Frontal cortex (tissue), 1 donor: Measurements from ENCODE around the gene ELL. TPM values are rescaled to one million over a fixed set of nuclear protein-coding genes. Genes with fewer than 3 reads are reported as not detected.

Source experiments
- total RNA-seq: library from RNA; depleted of rRNA; stranded (reverse); fragments of >200 nt; gene quantifications from one replicate; pipeline ENCODE4 v1.2.3, GENCODE V29; 2014

Gene ELL
- total RNA-seq, 1 donor from 2014 or later: 7.7 TPM

Other genes starting within 250 kb of the ELL start
- gene IQCN, start 247.6 kb downstream of the ELL start, total RNA-seq: 0.41 TPM
- gene JUND, start 240.4 kb downstream of the ELL start, total RNA-seq: 35.5 TPM
- gene LSM4, start 199.0 kb downstream of the ELL start, total RNA-seq: 80.3 TPM
- 18.3 TPM for gene PGPEP1, start 181.5 kb downstream of the ELL start, total RNA-seq
- not detected for gene GDF15, start 135.9 kb downstream of the ELL start, total RNA-seq
- gene LRRC25, start 124.4 kb downstream of the ELL start, total RNA-seq: 0.41 TPM
- 69.3 TPM for gene SSBP4, start 102.7 kb downstream of the ELL start, total RNA-seq
- 62.8 TPM for gene ISYNA1, start 83.9 kb downstream of the ELL start, total RNA-seq
- gene FKBP8, start 21.5 kb upstream of the ELL start, total RNA-seq: 178 TPM
- 14.7 TPM for gene KXD1, start 35.8 kb upstream of the ELL start, total RNA-seq
- 742 TPM for gene UBA52, start 49.8 kb upstream of the ELL start, total RNA-seq
- 17.1 TPM for gene REX1BD, start 66.7 kb upstream of the ELL start, total RNA-seq
- gene CRLF1, start 84.7 kb upstream of the ELL start, total RNA-seq: 2.4 TPM
- gene TMEM59L, start 90.8 kb upstream of the ELL start, total RNA-seq: 34.2 TPM
- 5.7 TPM for gene KLHL26, start 115.0 kb upstream of the ELL start, total RNA-seq
- 7.3 TPM for gene CRTC1, start 161.6 kb upstream of the ELL start, total RNA-seq